Kidney (tissue), 22 donors: ENCODE data around the gene BRI3. TPM values are rescaled to one million over a fixed set of nuclear protein-coding genes. Genes with fewer than 3 reads are reported as not detected.
A peak's percentile ranks its signal among the peaks of the same experiment; 100 is the strongest.

Source experiments
- DNase-seq, 5 donors: peaks; one replicate each; pipeline ENCODE4 v3.0.0-alpha.2; 2013 to 2020
- FAIRE-seq: peaks from 2 replicates; lab custom pipeline; 2012; peaks lifted over from hg19 to GRCh38; lab: Jason Lieb, UNC
- H3K27ac ChIP-seq, 2 donors: one replicate each; pipeline ENCODE4 v1.7.0; 2013; ENCODE audit warnings: low read depth in 2 of 2, low read length in 2 of 2, inconsistent platforms in 1 of 2
- H3K27me3 ChIP-seq: one replicate; pipeline ENCODE4 v1.7.1; 2013; ENCODE audit warnings: low read length, inconsistent platforms; ENCODE audit not compliant: control insufficient read depth, insufficient read depth
- H3K36me3 ChIP-seq, 3 donors: one replicate each; pipeline versions ENCODE4 v1.7.0 to v1.7.1; 2013; ENCODE audit warnings: low read length in 3 of 3, control low read depth in 1 of 3, inconsistent platforms in 1 of 3; ENCODE audit not compliant: insufficient read depth in 3 of 3, control insufficient read depth in 2 of 3
- H3K4me1 ChIP-seq, 3 donors: one replicate each; pipeline versions ENCODE4 v1.7.0 to v1.7.1; 2013; ENCODE audit warnings: low read length in 3 of 3, inconsistent platforms in 1 of 3, low read depth in 1 of 3; ENCODE audit not compliant: control insufficient read depth in 2 of 3, insufficient read depth in 2 of 3
- H3K4me3 ChIP-seq, 3 donors: one replicate each; pipeline versions ENCODE4 v1.7.0 to v1.8.1; 2013; ENCODE audit warnings: low read length in 3 of 3, control low read depth in 1 of 3, inconsistent platforms in 1 of 3
- H3K9ac ChIP-seq, 3 donors: one replicate each; pipeline versions ENCODE4 v1.7.0 to v1.7.1; 2013; ENCODE audit warnings: low read length in 3 of 3, control low read depth in 1 of 3, inconsistent platforms in 1 of 3
- H3K9me3 ChIP-seq, 3 donors: one replicate each; pipeline versions ENCODE4 v1.7.0 to v1.7.1; 2013; ENCODE audit warnings: low read length in 3 of 3, control low read depth in 1 of 3, inconsistent platforms in 1 of 3; ENCODE audit not compliant: control insufficient read depth in 2 of 3, insufficient read depth in 1 of 3
- CTCF ChIP-seq: IDR thresholded peaks from 3 replicates; pipeline ENCODE4 v1.5.1; 2012; ENCODE audit warnings: mild to moderate bottlenecking, moderate library complexity, borderline replicate concordance; ENCODE audit not compliant: insufficient read depth; ENCODE audit errors: extremely low read depth
- intact Hi-C: fragments of 100-400 bp; cut with DNase I; formaldehyde crosslinking; loops from one replicate; pipeline ENCODE4 v1.11.1; 2022
- long read RNA-seq, 10 donors: library from polyadenylated mRNA in 1 of 10; unstranded in 1 of 10; transcript quantifications; one replicate each; pipeline ENCODE4 v2.0.0 and lab custom pipeline, GENCODE V29; 2021 to 2026
- polyA plus RNA-seq: library from polyadenylated mRNA; stranded (reverse); fragments of 350-450 nt; fragmentation: Illumina TruSeq; extraction: RNeasy Lipid Tissue Mini Kit (QIAGEN cat#74804); gene quantifications from one replicate; pipeline ENCODE4 v1.2.3, GENCODE V29; 2014; ENCODE audit warnings: low read depth, low replicate concordance; ENCODE audit not compliant: insufficient read depth
- total RNA-seq: library from RNA; stranded (reverse); fragmentation: NEBNext Ultra II Directional; extraction: Animal tissue kit (Norgen Biotek cat#: 25700); gene quantifications from one replicate; pipeline ENCODE4 v1.2.1, GENCODE V29; 2021
- donor health status: control.
- donor health status: control.
- donor health status: control.
- donor health status: control.
- donor health status: control.
- donor health status: DM: yes; HTN: yes; CAD: no.
- donor health status: Normal renal cell carcinoma (clear cell type).

BRI3 gene
- total RNA-seq = 192 TPM
- 240 TPM for polyA plus RNA-seq
- long read RNA-seq, donor 1, transcript BRI3-201 (3 exons, 780 nt) = major isoform, 100 of 104 reads
- long read RNA-seq, donor 1, partial matches to known transcripts = 0 of 104 reads
- long read RNA-seq, donor 1, other reads (novel, unspliced or antisense) = 0 of 104 reads
- long read RNA-seq, donor 2, transcript BRI3-201 (3 exons, 780 nt) = major isoform, 78 of 109 reads
- long read RNA-seq, donor 2, partial matches to known transcripts = 31 of 109 reads
- long read RNA-seq, donor 2, other reads (novel, unspliced or antisense) = 0 of 109 reads
- long read RNA-seq, donor 3, transcript BRI3-201 (3 exons, 780 nt) = major isoform, 125 of 127 reads
- long read RNA-seq, donor 3, partial matches to known transcripts = 0 of 127 reads
- long read RNA-seq, donor 3, other reads (novel, unspliced or antisense) = 0 of 127 reads
- long read RNA-seq, donor 4, transcript BRI3-201 (3 exons, 780 nt) = major isoform, 91 of 98 reads
- long read RNA-seq, donor 4, partial matches to known transcripts = 6 of 98 reads
- long read RNA-seq, donor 4, other reads (novel, unspliced or antisense) = 0 of 98 reads
- long read RNA-seq, donor 5, transcript BRI3-201 (3 exons, 780 nt) = major isoform, 8 of 8 reads
- long read RNA-seq, donor 5, partial matches to known transcripts = 0 of 8 reads
- long read RNA-seq, donor 5, other reads (novel, unspliced or antisense) = 0 of 8 reads
- long read RNA-seq, donor 6, transcript BRI3-201 (3 exons, 780 nt) = major isoform, 64 of 69 reads
- long read RNA-seq, donor 6, partial matches to known transcripts = 5 of 69 reads
- long read RNA-seq, donor 6, other reads (novel, unspliced or antisense) = 0 of 69 reads
- long read RNA-seq, donor 7, transcript BRI3-201 (3 exons, 780 nt) = major isoform, 14 of 38 reads
- long read RNA-seq, donor 7, partial matches to known transcripts = 1 of 38 reads
- long read RNA-seq, donor 7, other reads (novel, unspliced or antisense) = 23 of 38 reads
- long read RNA-seq, donor 8, transcript BRI3-201 (3 exons, 780 nt) = major isoform, 111 of 148 reads
- long read RNA-seq, donor 8, partial matches to known transcripts = 36 of 148 reads
- long read RNA-seq, donor 8, other reads (novel, unspliced or antisense) = 0 of 148 reads
- long read RNA-seq, donor 9, transcript BRI3-201 (3 exons, 780 nt) = major isoform, 58 of 79 reads
- long read RNA-seq, donor 9, partial matches to known transcripts = 20 of 79 reads
- long read RNA-seq, donor 9, other reads (novel, unspliced or antisense) = 0 of 79 reads
- long read RNA-seq, donor 10, transcript BRI3-201 (3 exons, 780 nt) = major isoform, 84 of 87 reads
- long read RNA-seq, donor 10, partial matches to known transcripts = 0 of 87 reads
- long read RNA-seq, donor 10, other reads (novel, unspliced or antisense) = 0 of 87 reads

GRCh38 chr7:98280791-98281756, at the start of gene BRI3:
Gene BRI3, plus strand, starts transcription at chr7:98281686. Its CDS starts 110 bp downstream, at chr7:98281796.
- TF ChIP-seq CTCF = no peak
- intact Hi-C loops = no loop called here
- Histone ChIP-seq H3K27ac (peak within 1 kb of the TSS; percentile 93), H3K9ac (peak within 1 kb of the TSS; percentile 56 to 99 (median 99)), H3K36me3 (no peaks in the 10 kb centered on the region), H3K27me3 (no peaks in the 10 kb centered on the region), H3K4me3 (peak within 1 kb of the TSS; percentile 69 to 94 (median 87)), H3K9me3 (no peaks in the 10 kb centered on the region), H3K4me1 (peaks cover 0 to 31% (median 18%) of the 10 kb centered on the region in 3 donors)
- DNase-seq = peak; percentile 94 to 98 (median 96)
- FAIRE-seq = no peak

- Histone ChIP-seq H3K4me3 (no peak overlapping the region), H3K9ac (no peak overlapping the region), H3K27me3 (no peaks in the 10 kb centered on the region), H3K36me3 (peaks cover 0 to 3% (median 0%) of the 10 kb centered on the region in 3 donors), H3K4me1 (no peaks in the 10 kb centered on the region), H3K27ac (no peak overlapping the region), H3K9me3 (no peaks in the 10 kb centered on the region)
- no peak for TF ChIP-seq CTCF
- DNase-seq (peak in 1 of 5 donors; percentile 54), FAIRE-seq (no peak)
- intact Hi-C loops = no loop called here
Measured at GRCh38 chr7:98232263-98232585, 49.3 kb upstream of the BRI3 start.

GRCh38 chr7:98232799-98233198, 48.7 kb upstream of the BRI3 start:
- intact Hi-C loops = no loop called here
- no peak for DNase-seq
- no peaks in the 10 kb centered on the region for H3K27me3 ChIP-seq

More at GRCh38 chr7:98232799-98233198, 48.7 kb upstream of the BRI3 start:
- no peak overlapping the region for H3K27ac ChIP-seq
- TF ChIP-seq CTCF = no peak
- no peak overlapping the region for H3K4me3 ChIP-seq
- H3K36me3 ChIP-seq = peaks cover 0 to 2% (median 0%) of the 10 kb centered on the region in 3 donors
- FAIRE-seq = no peak
- no peaks in the 10 kb centered on the region for H3K4me1 ChIP-seq
- H3K9me3 ChIP-seq = no peaks in the 10 kb centered on the region
- no peak overlapping the region for H3K9ac ChIP-seq
